Suprapubic skin (tissue), 4 donors: ENCODE data around the gene RAX2. TPM values are rescaled to one million over a fixed set of nuclear protein-coding genes. Genes with fewer than 3 reads are reported as not detected.

Source experiments
- DNase-seq, 2 donors: peaks; one replicate each; pipeline ENCODE4 v3.0.0-alpha.2; 2019; ENCODE audit warnings: low spot score in 2 of 2
- H3K27ac ChIP-seq: fragments of 200-600 bp; sonication (generic); one replicate; pipeline ENCODE4 v1.5.1; 2019
- H3K27me3 ChIP-seq: fragments of 200-600 bp; sonication (generic); one replicate; pipeline ENCODE4 v1.5.1; 2019
- H3K36me3 ChIP-seq: fragments of 200-600 bp; sonication (generic); one replicate; pipeline ENCODE4 v1.5.1; 2019
- H3K4me1 ChIP-seq: fragments of 200-600 bp; sonication (generic); one replicate; pipeline ENCODE4 v1.5.1; 2019
- H3K4me3 ChIP-seq: fragments of 200-600 bp; sonication (generic); one replicate; pipeline ENCODE4 v1.5.1; 2019; ENCODE audit warnings: mild to moderate bottlenecking
- H3K9me3 ChIP-seq: fragments of 200-600 bp; sonication (generic); one replicate; pipeline ENCODE4 v1.5.1; 2019
- EP300 ChIP-seq: sonication (generic); formaldehyde crosslinking; IDR thresholded peaks from one replicate; pipeline ENCODE4 v1.6.1; 2017; ENCODE audit warnings: antibody characterized with exemption
- POLR2A ChIP-seq, 2 donors: fragments of 450-650 bp; IDR thresholded peaks; one replicate each; pipeline ENCODE4 v1.6.1; 2017; ENCODE audit warnings: antibody characterized with exemption in 2 of 2, mild to moderate bottlenecking in 2 of 2, moderate library complexity in 2 of 2
- POLR2AphosphoS5 ChIP-seq, 3 donors: sonication (generic); formaldehyde crosslinking; IDR thresholded peaks; one replicate each; pipeline ENCODE4 v1.6.1; 2017; ENCODE audit warnings: antibody characterized with exemption in 3 of 3
- WGBS: methylation state at CpG from one replicate; pipeline ENCODE4 v1.1.5; 2018; 5-methylcytosine and 5-hydroxymethylcytosine counted together
- total RNA-seq, 4 donors: library from RNA; depleted of rRNA; stranded (reverse); fragments of >200 nt; gene quantifications; one replicate each; pipeline ENCODE4 v1.1.0, GENCODE V29; 2016
- TF ChIP-seq, protein P1 (sequence below), 2 donors: fragments of 200-600 bp in 1 of 2; fragments of 450-650 bp in 1 of 2; sonication (generic) in 1 of 2; IDR thresholded peaks; one replicate each; pipeline ENCODE4 v1.5.1; 2016 to 2019; ENCODE audit warnings: antibody characterized with exemption in 2 of 2, mild to moderate bottlenecking in 1 of 2, moderate library complexity in 1 of 2

The RAX2 gene
- total RNA-seq, 4 donors from 2014 or later: not detected

DNA sequence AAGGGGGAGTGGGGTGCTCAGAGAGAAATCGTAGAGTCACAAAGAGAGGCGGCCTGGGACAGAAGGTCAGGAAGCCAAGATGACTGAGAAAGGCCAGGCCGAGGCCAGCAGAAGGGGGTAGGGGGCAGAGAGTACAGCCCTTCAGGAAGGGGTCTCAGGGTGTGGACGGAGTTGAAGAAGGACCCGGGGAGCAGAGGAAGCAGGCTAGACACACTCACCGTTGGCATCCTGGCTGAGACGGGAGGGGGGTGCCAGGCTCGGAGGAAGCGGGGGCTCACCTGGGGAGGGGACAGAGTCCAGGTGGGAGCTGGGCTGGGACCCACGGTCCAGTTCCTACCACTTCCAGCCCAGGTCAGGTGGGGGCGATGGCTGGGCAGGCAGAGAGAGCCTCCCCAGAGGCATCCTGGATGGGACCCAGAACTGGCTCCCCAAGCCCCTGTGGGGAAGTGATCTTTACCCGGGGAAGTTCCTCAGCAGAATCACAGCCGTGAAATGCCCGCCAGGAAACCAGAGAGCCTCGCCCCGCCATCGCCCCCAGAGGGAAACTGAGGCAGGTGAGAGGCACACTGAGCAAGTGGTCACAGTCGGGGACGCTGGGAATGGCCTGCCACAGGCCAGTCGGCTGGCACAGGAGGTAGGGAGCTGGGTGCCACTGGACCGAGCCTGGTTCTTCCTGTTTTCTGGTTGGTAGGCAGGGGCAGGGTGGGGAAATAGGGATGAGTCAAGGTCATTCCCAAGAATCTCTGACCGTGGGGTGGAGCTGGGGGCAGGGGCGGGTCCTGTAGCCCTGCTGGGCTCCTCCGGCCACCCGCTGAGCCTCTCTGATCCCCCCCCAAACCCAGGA lies 12.8 kb upstream of the RAX2 start:
- Histone ChIP-seq H3K36me3 (no peaks in the 10 kb centered on the region), H3K4me1 (peaks cover 13% of the 10 kb centered on the region), H3K4me3 (peak overlapping the region; percentile 53), H3K27ac (no peak overlapping the region), H3K9me3 (peaks cover 22% of the 10 kb centered on the region), H3K27me3 (peaks cover 52% of the 10 kb centered on the region)
- 20% methylated on average over 9 of the region's 25 CpGs for WGBS
- TF ChIP-seq EP300: no peak
- no peak for DNase-seq

DNA sequence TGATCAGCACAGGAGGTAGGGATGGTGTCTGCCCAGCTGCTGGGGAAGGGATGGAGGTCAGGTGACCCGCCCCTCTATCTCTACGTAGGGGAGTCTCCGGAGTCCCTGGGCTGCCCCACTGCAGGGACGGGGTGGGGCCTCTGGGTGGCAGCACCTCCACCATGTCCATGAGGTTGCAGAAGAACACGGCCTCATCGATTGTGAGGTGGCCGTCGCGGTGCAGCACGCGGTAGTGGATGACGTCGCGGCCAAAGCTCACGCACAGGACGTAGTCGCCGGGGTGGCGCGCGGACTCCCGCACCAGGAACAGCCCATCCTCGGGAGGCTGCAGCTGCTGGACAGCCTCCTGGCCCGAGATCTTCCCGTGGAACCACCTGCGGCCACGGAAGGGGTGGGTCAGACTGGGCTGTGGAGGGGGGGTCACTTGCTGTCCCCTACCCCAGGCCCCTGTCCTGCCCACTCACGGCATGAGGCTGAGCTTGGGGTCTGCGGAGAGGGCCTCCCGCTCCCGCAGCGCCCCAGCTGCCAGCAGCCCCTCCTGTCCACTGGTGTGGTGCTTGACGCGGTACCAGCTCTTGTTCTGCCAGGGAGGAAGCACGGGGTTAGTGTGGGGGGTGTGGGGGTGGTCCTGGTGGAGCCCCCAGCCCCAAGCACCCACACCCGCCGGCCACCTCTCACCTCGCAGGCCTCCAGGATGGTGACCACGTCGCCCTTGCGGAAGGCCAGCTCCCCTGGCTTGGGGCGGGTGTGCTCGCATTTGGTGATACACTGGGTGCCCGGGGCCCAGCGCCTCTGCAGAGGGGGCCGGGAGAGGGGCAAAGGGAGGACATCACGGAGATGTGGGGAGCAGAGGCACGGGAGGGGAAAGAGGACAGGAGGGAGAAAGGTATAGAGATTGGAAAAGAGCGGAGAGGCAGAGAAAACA lies 11.9 kb upstream of the RAX2 start:
- H3K4me3 ChIP-seq: no peak overlapping the region

DNA sequence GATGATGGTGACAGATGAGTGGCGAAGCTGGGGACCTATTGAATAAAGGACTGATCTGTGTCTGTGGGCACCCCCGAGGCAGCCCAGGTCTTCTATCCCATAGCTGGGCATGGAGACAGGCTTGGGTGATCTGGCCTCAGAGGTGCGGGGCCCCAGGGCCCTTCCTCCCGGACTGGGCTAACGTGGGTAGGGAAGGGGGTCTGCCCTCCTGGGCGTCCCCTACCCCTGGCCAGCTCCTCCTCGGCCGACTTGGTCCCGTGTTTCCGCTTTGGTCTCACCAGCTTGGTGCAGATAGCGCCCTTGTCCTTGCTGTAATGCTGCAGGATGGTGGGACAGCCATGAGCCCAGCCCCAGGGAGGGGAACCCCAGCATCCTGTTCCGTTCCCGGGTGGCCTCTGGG lies 10.9 kb upstream of the RAX2 start:
- H3K27me3 ChIP-seq: peaks cover 54% of the 10 kb centered on the region
- WGBS: 80% methylated on average over 13 of the region's 13 CpGs
- TF ChIP-seq POLR2A (IDR thresholded peaks at IDR 0.05) (no peak), EP300 (no peak), POLR2AphosphoS5 (IDR thresholded peaks at IDR 0.05) (no peak)
- TF ChIP-seq, protein P1, sequence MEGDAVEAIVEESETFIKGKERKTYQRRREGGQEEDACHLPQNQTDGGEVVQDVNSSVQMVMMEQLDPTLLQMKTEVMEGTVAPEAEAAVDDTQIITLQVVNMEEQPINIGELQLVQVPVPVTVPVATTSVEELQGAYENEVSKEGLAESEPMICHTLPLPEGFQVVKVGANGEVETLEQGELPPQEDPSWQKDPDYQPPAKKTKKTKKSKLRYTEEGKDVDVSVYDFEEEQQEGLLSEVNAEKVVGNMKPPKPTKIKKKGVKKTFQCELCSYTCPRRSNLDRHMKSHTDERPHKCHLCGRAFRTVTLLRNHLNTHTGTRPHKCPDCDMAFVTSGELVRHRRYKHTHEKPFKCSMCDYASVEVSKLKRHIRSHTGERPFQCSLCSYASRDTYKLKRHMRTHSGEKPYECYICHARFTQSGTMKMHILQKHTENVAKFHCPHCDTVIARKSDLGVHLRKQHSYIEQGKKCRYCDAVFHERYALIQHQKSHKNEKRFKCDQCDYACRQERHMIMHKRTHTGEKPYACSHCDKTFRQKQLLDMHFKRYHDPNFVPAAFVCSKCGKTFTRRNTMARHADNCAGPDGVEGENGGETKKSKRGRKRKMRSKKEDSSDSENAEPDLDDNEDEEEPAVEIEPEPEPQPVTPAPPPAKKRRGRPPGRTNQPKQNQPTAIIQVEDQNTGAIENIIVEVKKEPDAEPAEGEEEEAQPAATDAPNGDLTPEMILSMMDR (IDR thresholded peaks at IDR 0.05): no peak

More for the DNA sequence above, 11.9 kb upstream of the RAX2 start:
- Histone ChIP-seq H3K4me1 (peaks cover 13% of the 10 kb centered on the region), H3K9me3 (peaks cover 22% of the 10 kb centered on the region), H3K27ac (no peak overlapping the region), H3K27me3 (peaks cover 52% of the 10 kb centered on the region), H3K36me3 (no peaks in the 10 kb centered on the region)
- no peak for TF ChIP-seq POLR2AphosphoS5 (IDR thresholded peaks at IDR 0.05)
- TF ChIP-seq POLR2A (IDR thresholded peaks at IDR 0.05): no peak
- no peak for TF ChIP-seq EP300
- TF ChIP-seq, protein P1 (IDR thresholded peaks at IDR 0.05): no peak
- whole genome bisulfite sequencing: 66% methylated on average over 20 of the region's 49 CpGs
- no peak for DNase-seq

DNA sequence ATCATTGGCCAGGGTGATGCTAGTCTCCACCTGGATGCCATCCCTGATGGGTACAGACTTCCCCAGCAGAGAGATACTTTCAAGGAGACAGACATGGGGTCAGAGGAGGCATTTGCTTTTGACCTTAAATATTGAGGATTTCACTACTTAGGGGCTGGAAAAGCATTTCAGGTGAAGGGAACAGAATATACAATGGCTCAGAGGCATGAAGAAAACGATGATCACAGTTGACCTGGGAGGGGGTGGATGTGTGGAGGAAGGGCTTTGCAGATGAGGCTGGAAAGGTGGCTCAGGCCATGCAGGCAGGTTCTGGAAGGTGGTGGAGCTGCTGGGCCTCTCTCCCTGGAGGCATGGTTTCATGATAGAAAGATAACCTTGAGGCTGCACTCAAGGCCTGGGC lies 10.3 kb upstream of the RAX2 start:
- 97% methylated on average over 1 of the region's 1 CpG for WGBS
- H3K36me3 ChIP-seq: no peaks in the 10 kb centered on the region
- H3K27me3 ChIP-seq: peaks cover 52% of the 10 kb centered on the region
- no peak overlapping the region for H3K4me3 ChIP-seq
- peaks cover 13% of the 10 kb centered on the region for H3K4me1 ChIP-seq
- H3K27ac ChIP-seq: no peak overlapping the region
- DNase-seq: no peak
- no peak for TF ChIP-seq POLR2AphosphoS5 (IDR thresholded peaks at IDR 0.05)
- no peak for TF ChIP-seq POLR2A (IDR thresholded peaks at IDR 0.05)
- TF ChIP-seq, protein P1 (IDR thresholded peaks at IDR 0.05): no peak
- H3K9me3 ChIP-seq: peaks cover 22% of the 10 kb centered on the region

More for the DNA sequence above, 10.9 kb upstream of the RAX2 start:
- peaks cover 22% of the 10 kb centered on the region for H3K9me3 ChIP-seq
- H3K4me1 ChIP-seq: peaks cover 13% of the 10 kb centered on the region
- no peak for DNase-seq
- no peak overlapping the region for H3K27ac ChIP-seq
- no peak overlapping the region for H3K4me3 ChIP-seq
- no peaks in the 10 kb centered on the region for H3K36me3 ChIP-seq

DNA sequence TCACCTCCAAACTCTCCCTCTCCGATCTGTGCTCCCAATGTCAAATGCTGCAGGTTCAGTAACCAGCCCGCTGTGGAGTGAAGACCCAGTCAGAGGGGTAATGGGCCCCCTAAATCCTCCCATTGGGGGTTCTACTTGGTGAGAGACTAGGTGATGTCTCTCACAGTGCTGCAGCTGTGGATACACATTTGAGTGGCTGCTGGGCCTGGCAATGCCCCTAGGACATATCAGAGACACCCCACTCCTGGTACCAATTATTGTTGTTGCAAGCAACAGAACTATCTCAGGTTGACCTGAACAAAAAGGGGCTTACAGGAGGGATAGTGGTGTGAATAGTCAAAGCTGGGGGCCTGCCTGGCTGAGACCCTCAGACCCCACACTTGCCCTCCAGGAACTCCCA lies 9.6 kb upstream of the RAX2 start:
- Histone ChIP-seq H3K27me3 (peaks cover 46% of the 10 kb centered on the region), H3K27ac (no peak overlapping the region), H3K4me1 (peaks cover 13% of the 10 kb centered on the region), H3K36me3 (no peaks in the 10 kb centered on the region), H3K9me3 (peaks cover 22% of the 10 kb centered on the region), H3K4me3 (no peak overlapping the region)
- DNase-seq: no peak
- WGBS: 100% methylated on average over 2 of the region's 2 CpGs
- no peak for TF ChIP-seq POLR2AphosphoS5 (IDR thresholded peaks at IDR 0.05)
- TF ChIP-seq POLR2A (IDR thresholded peaks at IDR 0.05): no peak
- TF ChIP-seq, protein P1 (IDR thresholded peaks at IDR 0.05): no peak
- no peak for TF ChIP-seq EP300
